Measurements from ENCODE around the gene VAPB. TPM values are rescaled to one million over a fixed set of nuclear protein-coding genes. Genes with fewer than 3 reads are reported as not detected.

VAPB gene
- total RNA-seq, 3 donors from 2014 or later (not counting 1 experiment from before 2014, with no cell fraction given) = 20.3 to 23.1 (median 21.3) TPM

- WGBS (ENCODE audit: insufficient coverage) = 90% methylated on average over 12 of the region's 12 CpGs
- H3K9me3 Mint-ChIP-seq = no peaks in the 10 kb centered on the region
- no peak overlapping the region for H3K4me3 ChIP-seq (ENCODE audit: low read length)
- no peak for DNase-seq
- TF ChIP-seq CTCF (IDR thresholded peaks at IDR 0.05) = no peak
- no peak overlapping the region for H3K27ac ChIP-seq (ENCODE audit: low read length)
- no peaks in the 10 kb centered on the region for H3K27me3 ChIP-seq (ENCODE audit: control insufficient read depth, insufficient read depth, low read length)
- peaks cover 0 to 7% of the 10 kb centered on the region in 2 donors for H3K27me3 Mint-ChIP-seq (ENCODE audit: low read depth in 2 of 2)
- intact Hi-C loops (cut with micrococcal nuclease) = no loop called here
- no peaks in the 10 kb centered on the region for H3K4me1 Mint-ChIP-seq
- no peak overlapping the region for H3K27ac Mint-ChIP-seq
- H3K4me1 ChIP-seq (ENCODE audit: control insufficient read depth, insufficient read depth, low read length) = no peaks in the 10 kb centered on the region
- H3K4me3 Mint-ChIP-seq = no peak overlapping the region
- no peak for ATAC-seq
- no peaks in the 10 kb centered on the region for H3K36me3 Mint-ChIP-seq
- H3K36me3 ChIP-seq (ENCODE audit: control insufficient read depth, insufficient read depth, low read length) = no peaks in the 10 kb centered on the region
- no peaks in the 10 kb centered on the region for H3K9me3 ChIP-seq (ENCODE audit: control insufficient read depth, insufficient read depth, low read length)
These were observed 80.6 kb downstream of the VAPB start for GRCh38 chr20:58469616-58470015.

- Mint-ChIP-seq H3K4me3 (no peak overlapping the region), H3K4me1 (no peaks in the 10 kb centered on the region)
- intact Hi-C loops (cut with micrococcal nuclease) = no loop called here
These were observed 81.5 kb downstream of the VAPB start for GRCh38 chr20:58470336-58471192.

GRCh38 chr20:58471193-58472164, 82.5 kb downstream of the VAPB start:
- Histone ChIP-seq H3K36me3 (ENCODE audit: control insufficient read depth, insufficient read depth, low read length) (no peaks in the 10 kb centered on the region), H3K27me3 (ENCODE audit: control insufficient read depth, insufficient read depth, low read length) (no peaks in the 10 kb centered on the region), H3K4me3 (ENCODE audit: low read length) (no peak overlapping the region), H3K4me1 (ENCODE audit: control insufficient read depth, insufficient read depth, low read length) (no peaks in the 10 kb centered on the region), H3K27ac (ENCODE audit: low read length) (no peak overlapping the region), H3K9me3 (ENCODE audit: control insufficient read depth, insufficient read depth, low read length) (no peaks in the 10 kb centered on the region)
- H3K9me3 Mint-ChIP-seq = no peaks in the 10 kb centered on the region
- no peak overlapping the region for H3K4me3 Mint-ChIP-seq
- TF ChIP-seq CTCF (IDR thresholded peaks at IDR 0.05) = no peak
- ATAC-seq (no peak), DNase-seq (no peak)
- H3K27me3 Mint-ChIP-seq (ENCODE audit: low read depth in 2 of 2) = peaks cover 0 to 5% of the 10 kb centered on the region in 2 donors
- no peaks in the 10 kb centered on the region for H3K4me1 Mint-ChIP-seq
- H3K27ac Mint-ChIP-seq = no peak overlapping the region
- intact Hi-C loops (cut with micrococcal nuclease) = no loop called here
- 90% methylated on average over 26 of the region's 26 CpGs for WGBS (ENCODE audit: insufficient coverage)
- no peaks in the 10 kb centered on the region for H3K36me3 Mint-ChIP-seq

More at GRCh38 chr20:58470336-58471192, 81.5 kb downstream of the VAPB start:
- no peak overlapping the region for H3K27ac Mint-ChIP-seq
- H3K9me3 ChIP-seq (ENCODE audit: control insufficient read depth, insufficient read depth, low read length) = no peaks in the 10 kb centered on the region
- no peaks in the 10 kb centered on the region for H3K36me3 Mint-ChIP-seq
- TF ChIP-seq CTCF (IDR thresholded peaks at IDR 0.05) = no peak
- no peaks in the 10 kb centered on the region for H3K4me1 ChIP-seq (ENCODE audit: control insufficient read depth, insufficient read depth, low read length)
- ATAC-seq (peak in 1 of 3 donors; percentile 17), DNase-seq (no peak)
- 92% methylated on average over 19 of the region's 19 CpGs for WGBS (ENCODE audit: insufficient coverage)
- no peak overlapping the region for H3K4me3 ChIP-seq (ENCODE audit: low read length)
- no peak overlapping the region for H3K27ac ChIP-seq (ENCODE audit: low read length)
- H3K36me3 ChIP-seq (ENCODE audit: control insufficient read depth, insufficient read depth, low read length) = no peaks in the 10 kb centered on the region
- H3K27me3 ChIP-seq (ENCODE audit: control insufficient read depth, insufficient read depth, low read length) = no peaks in the 10 kb centered on the region
- H3K9me3 Mint-ChIP-seq = no peaks in the 10 kb centered on the region
- peaks cover 0 to 7% of the 10 kb centered on the region in 2 donors for H3K27me3 Mint-ChIP-seq (ENCODE audit: low read depth in 2 of 2)

All from natural killer cell (primary cell).